Activated T-cell treated with anti-CD3 and anti-CD28 coated beads for 48 hours (primary cell): ENCODE data around the gene CHPF2.

Experiments
- DNase-seq: peaks from one replicate; pipeline ENCODE4 v3.0.0-alpha.2; 2020; ENCODE audit warnings: low read depth

CHPF2 gene

GRCh38 chr7:151206914-151207313 lies 25.4 kb upstream of the CHPF2 start:
- no peak for DNase-seq

GRCh38 chr7:151207315-151207714 lies 25.0 kb upstream of the CHPF2 start:
- no peak for DNase-seq

DNA sequence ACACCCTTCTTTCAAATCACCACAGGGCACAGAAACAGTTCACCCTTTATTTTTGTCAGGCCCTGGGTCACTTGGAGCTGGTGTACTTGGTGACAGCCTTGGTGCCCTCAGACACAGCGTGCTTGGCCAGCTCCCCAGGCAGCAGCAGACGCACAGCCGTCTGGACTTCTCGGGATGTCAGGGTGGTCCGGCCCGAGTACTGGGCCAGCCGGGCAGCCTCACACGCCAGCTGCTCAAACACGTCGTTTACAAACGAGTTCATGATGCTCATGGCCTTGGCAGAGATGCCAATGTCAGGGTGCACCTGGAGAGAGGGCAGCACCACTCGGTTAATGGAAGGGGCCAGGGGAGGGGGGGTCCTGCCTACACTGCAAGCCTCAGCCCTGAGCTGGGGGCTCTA lies 24.5 kb upstream of the CHPF2 start:
- no peak for DNase-seq

DNA sequence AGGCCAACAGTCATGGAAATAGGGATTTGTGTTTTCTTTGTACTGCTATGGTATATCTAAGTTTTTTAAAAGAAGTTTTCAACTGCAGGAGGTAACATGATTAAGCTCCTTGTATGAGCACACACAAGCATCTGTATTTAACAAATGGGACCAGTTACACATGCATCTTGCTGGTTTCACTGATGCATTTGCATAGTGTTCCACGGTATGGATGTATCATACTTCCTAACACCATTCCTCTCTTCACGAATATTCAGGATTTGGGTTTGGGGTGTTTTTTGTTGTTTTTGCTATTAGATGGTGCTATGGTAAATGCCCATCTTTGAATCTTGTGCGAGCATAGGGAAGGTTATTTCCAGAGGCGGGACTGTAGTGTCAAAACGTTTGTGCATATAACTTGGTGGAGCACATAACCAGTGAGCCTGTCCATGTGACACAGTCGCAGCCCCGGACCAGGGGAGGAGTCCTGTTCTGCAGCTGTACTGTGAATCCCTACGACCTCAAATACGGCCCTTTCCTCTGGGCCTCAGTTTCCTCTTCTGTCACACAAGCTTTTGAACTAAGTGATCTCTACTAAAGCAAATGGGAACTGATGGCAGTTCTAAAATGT lies 23.9 kb upstream of the CHPF2 start:
- DNase-seq = no peak

DNA sequence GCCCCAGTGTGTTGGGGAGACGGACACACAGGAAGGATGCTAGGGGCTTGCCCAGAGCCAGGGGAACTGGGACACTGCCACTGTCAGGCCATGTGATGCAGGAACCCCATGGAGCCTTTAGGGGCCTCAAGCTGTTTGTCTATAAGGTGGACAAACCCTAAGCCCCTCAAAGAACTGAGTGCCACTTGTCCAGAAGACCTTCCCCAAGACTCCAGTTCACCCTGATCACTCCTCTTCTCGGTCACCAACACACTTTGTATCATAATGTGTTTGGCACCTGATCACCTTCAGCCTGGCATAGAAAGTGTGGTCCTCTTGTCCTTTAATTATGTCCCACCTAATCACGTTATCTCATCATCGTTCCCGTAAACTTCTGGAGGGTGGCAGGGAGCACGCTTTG lies 22.7 kb upstream of the CHPF2 start:
- no peak for DNase-seq

GRCh38 chr7:151210087-151210854 lies 22.0 kb upstream of the CHPF2 start, which contains the start of gene H2BK1:
H2BK1 (minus strand) TSS chr7:151210488; CDS start chr7:151210318, 170 bp downstream.
- DNase-seq = no peak

DNA sequence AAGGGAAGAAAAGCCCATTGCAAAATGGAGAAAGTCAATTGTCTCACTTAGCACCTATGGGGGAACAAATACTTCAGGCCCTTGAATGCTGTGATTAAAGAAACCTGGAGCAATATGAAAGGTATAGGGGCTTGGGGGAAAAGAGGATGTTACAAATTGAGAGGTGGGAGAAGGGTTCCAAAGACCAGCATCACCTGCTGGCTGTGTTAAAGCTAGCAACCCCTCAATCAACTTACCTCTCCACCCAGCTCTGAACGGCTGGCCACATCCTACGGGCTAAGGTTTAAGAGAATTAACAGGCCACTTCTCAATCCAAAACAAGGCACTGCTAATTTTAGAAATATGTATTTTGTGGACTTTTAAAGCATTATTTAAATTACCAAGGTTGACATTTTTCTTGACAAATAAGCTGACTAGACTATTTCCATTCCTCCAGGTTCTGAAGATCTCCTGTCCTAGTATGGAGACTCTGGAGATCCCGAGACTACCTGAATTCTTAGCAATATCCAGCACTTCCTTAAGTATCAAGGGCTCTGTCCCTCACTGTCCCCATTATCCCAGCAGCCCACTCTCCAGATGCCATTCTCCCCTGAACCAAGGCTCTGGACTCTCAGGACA lies 21.0 kb upstream of the CHPF2 start:
- no peak for DNase-seq

- no peak for DNase-seq
Observed at GRCh38 chr7:151212626-151213025, 19.7 kb upstream of the CHPF2 start.

GRCh38 chr7:151213826-151214225 lies 18.5 kb upstream of the CHPF2 start:
- DNase-seq = no peak

- no peak for DNase-seq
Observed at GRCh38 chr7:151215396-151215795, 16.9 kb upstream of the CHPF2 start.

DNA sequence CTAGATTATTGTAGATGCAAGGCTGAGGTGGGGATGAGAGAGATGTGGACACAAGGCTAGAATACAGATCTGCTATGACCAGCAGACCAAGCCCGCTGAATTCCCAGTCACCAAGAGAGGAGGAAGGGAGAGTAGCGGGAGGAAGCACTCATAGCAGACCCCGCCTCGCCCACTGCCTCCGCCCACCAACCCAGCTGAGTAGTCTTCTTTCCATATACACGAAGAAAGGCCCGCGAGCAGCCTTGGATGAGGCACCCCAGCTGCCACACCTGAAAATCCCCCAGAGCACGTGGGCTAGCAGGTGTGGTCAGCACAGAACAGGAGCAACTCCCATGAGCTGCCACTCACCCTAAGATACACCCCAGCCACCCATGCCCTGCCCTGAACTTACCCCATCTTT lies 14.1 kb upstream of the CHPF2 start:
- DNase-seq = no peak

- no peak for DNase-seq
Observed at GRCh38 chr7:151223728-151224127, 8.6 kb upstream of the CHPF2 start.

- no peak for DNase-seq
Observed at GRCh38 chr7:151225948-151226510, 6.3 kb upstream of the CHPF2 start.

- DNase-seq = no peak
Observed at GRCh38 chr7:151226560-151226874, 5.8 kb upstream of the CHPF2 start.

DNA sequence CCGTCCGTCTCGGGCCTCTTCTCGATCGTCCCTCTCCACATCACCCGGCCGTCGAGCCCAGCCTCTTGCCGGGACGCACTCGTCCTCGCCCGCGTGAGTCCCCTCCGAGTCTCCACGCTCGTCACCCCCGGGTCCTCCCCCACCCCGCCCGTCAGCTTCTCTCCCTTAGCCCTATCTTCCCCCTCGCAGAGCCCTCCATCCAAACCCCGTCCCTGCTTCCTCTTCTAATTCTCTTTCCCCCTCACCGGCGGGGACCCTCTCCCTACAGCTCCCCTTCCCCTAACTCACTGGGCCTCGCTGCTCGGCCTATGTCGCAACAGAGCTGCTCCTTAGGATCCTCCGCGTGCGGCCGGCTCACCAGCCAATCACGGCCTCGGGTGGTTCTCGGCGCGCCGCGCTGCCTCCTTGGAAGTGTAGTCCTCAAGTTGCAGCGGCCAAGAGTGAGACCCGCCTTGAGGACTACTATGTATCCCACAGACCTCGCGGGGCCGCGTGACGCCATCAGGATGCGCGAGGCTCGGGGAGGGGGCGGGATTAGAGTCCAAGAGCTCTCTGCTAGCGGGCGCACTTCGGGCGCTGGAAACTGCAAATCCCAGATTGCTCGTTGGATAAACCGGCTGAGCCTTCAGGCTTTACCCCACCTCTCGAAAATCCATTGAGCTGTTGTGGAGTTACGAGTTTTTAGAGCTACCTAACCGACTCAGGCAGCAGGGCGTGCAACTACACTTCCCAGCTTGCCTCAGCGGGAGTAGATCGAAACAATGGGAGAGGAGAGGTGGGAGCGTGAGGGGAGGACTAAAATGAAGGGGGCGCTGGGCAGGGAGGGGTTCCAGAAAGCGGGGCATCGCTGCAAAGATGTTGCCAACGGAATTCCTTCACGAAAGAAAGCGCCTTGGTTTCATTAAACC lies 5.2 kb upstream of the CHPF2 start, which contains the start of gene ABCF2:
ABCF2 (minus strand) TSS at position 331 of the 908 bp plus-strand sequence. CDS start 747 bp downstream, outside the sequence.
- DNase-seq = peak; percentile 96

GRCh38 chr7:151228024-151228866 lies 4.0 kb upstream of the CHPF2 start:
- DNase-seq = no peak

GRCh38 chr7:151229249-151229648 lies 3.0 kb upstream of the CHPF2 start:
- DNase-seq = no peak

GRCh38 chr7:151231080-151231479 lies 1.2 kb upstream of the CHPF2 start:
- DNase-seq = no peak

- peak; percentile 74 for DNase-seq
Observed at GRCh38 chr7:151232917-151233701, 826 bp downstream of the CHPF2 start.

- no peak for DNase-seq
Observed at GRCh38 chr7:151233804-151234203, 1.5 kb downstream of the CHPF2 start.
